NOMO-1 treated with DMSO at 0.1 percent for 48 hours (cell line): ENCODE results near the gene SSBP4.

Experiments used
- DNase-seq: peaks from one replicate; lab custom pipeline; 2025; ENCODE audit not compliant: unreplicated experiment; lab: John Stamatoyannopoulos, UW

Gene SSBP4

GRCh38 chr19:18431351-18432197 is 12.4 kb downstream of the SSBP4 start:
- DNase-seq, result no peak

GRCh38 chr19:18432275-18433014 is 13.2 kb downstream of the SSBP4 start:
- no peak for DNase-seq

DNA sequence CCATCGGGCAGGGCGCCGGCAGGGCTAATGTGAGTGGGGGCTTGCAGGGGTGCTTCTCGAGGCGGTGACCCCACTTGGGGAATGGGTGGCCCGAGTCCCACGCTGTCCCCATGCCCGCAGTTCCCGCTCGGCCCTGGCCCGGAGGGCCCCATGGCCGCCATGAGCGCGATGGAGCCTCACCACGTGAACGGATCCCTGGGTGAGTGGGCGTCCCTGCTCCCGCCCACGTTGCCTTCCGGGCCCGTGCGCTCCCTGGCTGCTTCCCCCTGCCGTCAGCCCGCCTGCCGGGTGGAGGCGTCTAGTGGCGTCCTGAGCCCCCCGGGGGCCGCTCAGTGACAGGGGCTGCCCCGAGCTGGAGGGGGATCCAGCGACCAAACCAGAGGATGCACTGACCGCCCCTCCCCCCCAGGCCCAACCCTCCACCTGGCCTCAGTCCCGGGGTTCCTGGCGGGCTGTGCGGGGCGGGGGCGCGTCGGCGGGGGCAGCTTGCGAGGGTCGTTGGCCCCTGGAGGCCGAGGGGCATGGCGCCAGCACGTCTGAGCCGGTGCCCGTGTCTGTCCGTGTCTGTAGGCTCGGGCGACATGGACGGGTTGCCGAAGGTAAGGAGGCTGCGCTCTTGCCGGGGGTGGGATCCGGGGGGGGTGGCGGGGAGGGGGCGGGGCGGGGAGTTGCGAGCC is 14.0 kb downstream of the SSBP4 start:
- no peak for DNase-seq

- DNase-seq, result no peak
Observed at GRCh38 chr19:18433735-18434398, 14.7 kb downstream of the SSBP4 start.

GRCh38 chr19:18434411-18435175 is 15.4 kb downstream of the SSBP4 start:
- DNase-seq, result no peak

DNA sequence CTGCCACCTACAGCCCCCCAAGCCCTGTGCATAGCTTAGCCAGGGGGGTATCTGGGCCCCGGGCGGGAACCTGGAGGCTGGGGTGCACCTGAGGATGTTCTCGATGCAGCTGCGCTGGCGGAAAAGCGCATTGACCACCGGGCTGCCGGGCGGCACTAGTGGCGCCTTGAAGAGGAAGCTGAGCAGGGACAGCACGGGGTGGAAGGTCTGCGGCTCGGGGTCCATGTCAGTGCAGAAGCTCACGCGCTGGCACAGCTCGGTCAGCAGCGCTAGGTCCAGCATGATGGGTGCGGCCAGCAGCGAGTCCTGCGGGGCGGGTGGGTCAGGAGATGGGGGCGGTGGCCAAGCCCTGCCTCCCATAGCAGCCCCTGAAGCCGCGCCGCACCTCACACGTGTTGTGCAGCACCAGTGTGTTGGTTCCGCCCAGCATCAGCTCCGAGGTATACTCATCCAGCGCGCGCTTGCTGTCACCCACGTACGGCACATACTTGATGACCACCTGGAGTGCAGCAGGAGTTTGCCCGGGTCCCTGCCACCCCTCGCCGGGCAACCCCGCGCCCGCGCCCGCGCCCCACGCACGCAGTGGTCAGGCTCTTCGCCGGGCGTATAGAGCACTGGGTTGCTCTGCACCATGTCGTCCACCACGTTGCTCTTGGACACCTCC is 16.1 kb downstream of the SSBP4 start:
- no peak for DNase-seq

DNA sequence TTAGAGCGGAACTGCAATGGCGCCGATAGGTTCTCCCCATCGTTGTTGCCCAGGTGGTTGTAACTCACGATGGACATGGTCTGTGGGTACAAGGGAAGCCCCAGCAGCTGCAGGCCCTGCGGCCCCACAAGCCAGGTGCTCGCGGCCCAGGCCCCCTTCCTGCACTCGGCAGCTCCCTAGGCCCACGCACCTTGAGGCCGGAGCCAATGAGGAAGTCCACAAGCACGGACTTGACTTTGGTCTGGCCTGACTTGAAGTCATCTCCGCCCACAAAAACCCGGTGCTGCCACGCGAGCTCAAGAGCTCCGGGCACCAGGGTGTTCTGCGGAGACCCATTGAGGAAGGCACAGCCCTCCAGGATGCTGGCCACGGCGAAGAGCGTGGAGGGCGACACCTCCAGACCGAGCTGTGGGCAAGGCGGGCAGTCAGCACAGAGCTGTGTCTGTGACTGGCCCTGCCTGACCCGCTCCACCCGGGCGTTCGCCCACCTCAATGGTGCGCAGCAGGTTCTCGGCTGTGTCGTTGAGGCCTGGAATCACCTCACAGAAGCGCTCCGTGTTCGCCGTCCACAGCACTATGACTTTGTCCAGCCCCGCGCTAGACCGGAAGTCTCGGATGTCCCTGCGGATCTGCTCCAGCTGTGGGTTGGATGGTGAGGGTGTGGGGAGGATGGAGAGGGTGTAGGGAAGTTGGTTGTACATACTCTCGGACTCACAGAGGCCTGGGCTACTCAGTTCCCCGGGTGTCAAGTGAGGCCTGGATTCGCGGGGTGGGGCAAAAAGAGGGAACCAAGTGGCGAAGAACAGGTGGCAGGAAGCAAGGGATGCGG is 16.9 kb downstream of the SSBP4 start:
- DNase-seq, result no peak

DNA sequence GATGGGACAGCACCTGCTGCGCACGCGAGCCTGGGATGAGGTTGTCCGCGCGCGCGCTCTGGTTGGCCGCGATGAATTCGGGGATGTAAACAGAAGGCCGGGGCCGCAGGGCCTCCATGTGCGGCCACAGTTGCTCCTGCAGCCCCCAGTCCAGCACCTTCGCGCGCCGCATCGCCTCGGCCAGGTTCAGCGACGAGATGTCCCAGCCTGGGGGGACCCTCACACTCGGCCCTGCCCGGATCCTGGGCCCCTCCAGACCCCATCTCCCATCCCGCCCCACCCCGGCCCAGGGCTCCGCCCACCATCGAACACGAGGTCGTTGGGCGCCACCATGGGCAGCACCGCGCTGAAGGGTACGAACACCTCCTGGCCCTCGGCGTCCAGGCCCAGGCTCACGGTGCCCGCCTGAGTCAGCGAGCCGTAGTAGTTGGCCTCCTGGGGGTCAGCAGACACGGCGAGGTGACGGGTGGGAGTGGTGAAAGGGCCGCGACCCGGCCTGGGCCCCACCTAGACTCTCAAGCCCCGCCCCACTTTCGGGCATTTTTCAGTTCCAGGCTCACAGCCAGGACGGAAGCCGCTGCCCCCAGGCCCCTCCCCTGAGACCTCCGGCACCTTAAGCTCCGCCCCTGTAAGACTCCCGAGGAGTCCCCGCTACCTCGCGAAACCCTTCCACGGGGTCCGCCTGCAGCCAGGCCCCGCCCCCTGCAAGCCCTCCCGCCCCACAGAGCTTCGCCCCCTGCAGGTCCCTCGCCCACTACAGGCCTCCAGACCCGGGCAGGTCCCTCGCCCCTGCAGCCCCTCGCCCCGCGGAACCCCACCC is 17.7 kb downstream of the SSBP4 start:
- peak; percentile 54 for DNase-seq

- peak; percentile 8 for DNase-seq
Observed at GRCh38 chr19:18437491-18438330, 18.5 kb downstream of the SSBP4 start, which contains the start of gene ISYNA1. Gene ISYNA1 (minus strand): TSS chr19:18438133. CDS start chr19:18437979, 154 bp downstream.

GRCh38 chr19:18438331-18439024 is 19.3 kb downstream of the SSBP4 start:
- no peak for DNase-seq

- DNase-seq, result peak; percentile 6
Observed at GRCh38 chr19:18439025-18439909, 20.1 kb downstream of the SSBP4 start.

DNA sequence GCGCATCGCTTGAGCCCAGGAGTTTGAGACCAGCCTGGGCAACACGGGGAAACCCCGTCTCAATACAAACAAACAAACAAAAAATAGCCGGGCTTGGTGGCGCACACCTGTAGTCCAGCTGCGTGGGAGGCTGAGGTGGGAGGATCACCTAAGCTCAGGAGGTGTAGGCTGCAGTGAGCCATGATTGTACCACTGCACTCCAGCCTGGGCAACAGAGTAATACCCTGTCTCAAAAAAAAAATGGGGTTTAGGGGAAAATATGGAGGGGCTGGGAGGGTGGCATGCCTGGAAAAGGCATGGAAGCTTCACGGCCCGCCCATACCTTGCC is 20.7 kb downstream of the SSBP4 start:
- DNase-seq, result no peak

GRCh38 chr19:18440415-18440877 is 21.2 kb downstream of the SSBP4 start:
- DNase-seq, result no peak

DNA sequence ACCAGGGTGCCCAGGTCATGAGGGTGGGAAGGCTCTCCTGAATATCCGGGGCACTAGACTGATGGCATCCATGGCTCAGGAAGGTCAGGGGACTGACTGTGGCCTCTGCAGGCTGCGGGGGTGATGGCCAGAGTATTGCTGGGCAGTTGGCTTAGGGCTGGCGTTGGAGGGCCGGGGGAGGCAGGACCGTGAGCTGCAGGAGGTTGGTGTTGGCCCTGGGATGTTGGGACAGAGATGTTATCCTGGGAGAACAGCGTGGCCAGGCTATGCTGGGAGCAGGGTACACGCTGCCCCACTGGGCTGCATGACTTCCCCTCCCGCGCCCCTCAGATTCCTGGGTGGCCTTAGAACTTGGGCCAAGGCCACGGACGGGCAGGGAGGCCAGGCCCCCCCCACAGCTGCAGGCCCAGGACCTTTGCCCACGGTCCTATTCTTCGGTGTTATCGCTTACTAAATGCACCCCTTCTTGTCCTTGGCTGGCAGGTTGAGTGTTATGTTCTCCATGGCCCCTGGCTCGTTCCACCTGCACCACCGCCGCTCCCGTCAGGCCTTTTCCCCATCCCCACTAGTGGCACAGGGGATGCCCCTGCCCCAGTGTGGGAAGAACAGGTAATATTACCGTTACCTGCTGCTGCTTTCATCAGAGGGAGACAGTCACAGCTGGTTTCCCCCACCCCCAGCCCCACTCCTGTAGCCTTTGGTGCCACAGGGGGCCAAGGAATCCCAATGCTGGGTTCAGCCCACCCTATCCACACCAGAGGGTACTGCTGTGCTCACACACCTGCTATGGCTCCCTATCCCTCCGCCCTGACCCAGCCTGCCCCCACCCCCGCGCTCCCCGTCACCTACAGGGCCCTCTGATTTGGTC is 22.0 kb downstream of the SSBP4 start:
- DNase-seq, result no peak
